Right renal cortex interstitium (tissue), 3 donors: ENCODE data around the gene A1BG. TPM values are rescaled to one million over a fixed set of nuclear protein-coding genes. Genes with fewer than 3 reads are reported as not detected.
A peak's percentile ranks its signal among the peaks of the same experiment; 100 is the strongest.

Experiments used
- DNase-seq, 3 donors: peaks; one replicate each; pipeline ENCODE4 v3.0.0-alpha.2; 2013; ENCODE audit warnings: low read depth in 3 of 3, low spot score in 2 of 3
- polyA plus RNA-seq, 3 donors: library from polyadenylated mRNA; unstranded; fragments of 120-200 nt; gene quantifications; one replicate each; pipeline ENCODE4 v1.2.1, GENCODE V29; 2013; ENCODE audit not compliant: insufficient read length in 3 of 3

The A1BG gene
- polyA plus RNA-seq, 3 donors = 0.60 to 0.79 (median 0.76) TPM

- DNase-seq = peak; percentile 84 to 90 (median 89)
These were observed 48.0 kb downstream of the A1BG start, which contains the start of gene ERVK3-1 for GRCh38 chr19:58305065-58305931. TSS of gene ERVK3-1 (plus strand) at chr19:58305377. CDS start at chr19:58312169, 6,792 bp downstream.

GRCh38 chr19:58304748-58305064 lies 48.6 kb downstream of the A1BG start:
- DNase-seq = no peak

- DNase-seq = no peak
These were observed 49.0 kb downstream of the A1BG start for GRCh38 chr19:58304255-58304654.

GRCh38 chr19:58300620-58301019 lies 52.7 kb downstream of the A1BG start:
- no peak for DNase-seq

- DNase-seq = no peak
These were observed 57.2 kb downstream of the A1BG start for GRCh38 chr19:58296104-58296503.

Other genes with a start within 250 kb of the A1BG start
- 10 to 100 TPM; 25.6 to 26.3 (median 25.8) TPM for gene ZNF329, start 202.7 kb downstream of the A1BG start, polyA plus RNA-seq
- gene ZNF274, start 170.4 kb downstream of the A1BG start, polyA plus RNA-seq = 10 to 100 TPM; 17.6 to 19.5 (median 18.4) TPM
- 10 to 100 TPM; 28.3 to 37.8 (median 33.8) TPM for gene ZNF544, start 124.6 kb downstream of the A1BG start, polyA plus RNA-seq
- gene ZNF8, start 74.5 kb downstream of the A1BG start, polyA plus RNA-seq = 1 to 10 TPM; 6.1 to 6.6 (median 6.5) TPM
- 10 to 100 TPM; 44.8 to 53.6 (median 49.3) TPM for gene ERVK3-1, start 48.1 kb downstream of the A1BG start, polyA plus RNA-seq
- 1 to 10 TPM; 3.4 to 4.0 (median 3.5) TPM for gene ZSCAN22, start 26.5 kb downstream of the A1BG start, polyA plus RNA-seq
- 1 to 10 TPM; 3.3 to 3.9 (median 3.5) TPM for gene ZNF497, start 9.3 kb upstream of the A1BG start, polyA plus RNA-seq
- gene ZNF837, start 27.5 kb upstream of the A1BG start, polyA plus RNA-seq = 1 to 10 TPM; 2.2 to 3.0 (median 2.6) TPM
- gene RPS5, start 33.8 kb upstream of the A1BG start, polyA plus RNA-seq = 100 to 1,000 TPM; 846 to 997 (median 995) TPM
- not detected for gene RNF225, start 42.2 kb upstream of the A1BG start, polyA plus RNA-seq
- gene ZNF584, start 55.2 kb upstream of the A1BG start, polyA plus RNA-seq = 10 to 100 TPM; 13.7 to 16.5 (median 14.3) TPM
- gene ZNF132, start 86.7 kb upstream of the A1BG start, polyA plus RNA-seq = 10 to 100 TPM; 14.7 to 16.8 (median 16.6) TPM
- 1 to 10 TPM; 5.0 to 5.5 (median 5.3) TPM for gene ZNF324B, start 98.1 kb upstream of the A1BG start, polyA plus RNA-seq
- gene ZNF324, start 113.6 kb upstream of the A1BG start, polyA plus RNA-seq = 1 to 10 TPM; 8.9 to 9.3 (median 9.0) TPM
- 10 to 100 TPM; 12.4 to 14.3 (median 12.6) TPM for gene ZNF446, start 122.9 kb upstream of the A1BG start, polyA plus RNA-seq
- gene SLC27A5, start 158.5 kb upstream of the A1BG start, polyA plus RNA-seq = 1 to 10 TPM; 8.0 to 9.9 (median 9.7) TPM
- gene ZBTB45, start 166.3 kb upstream of the A1BG start, polyA plus RNA-seq = 10 to 100 TPM in 1 of 3 donors, 1 to 10 TPM in 2; 7.8 to 10.5 (median 10.0) TPM
- 100 to 1,000 TPM; 682 to 734 (median 690) TPM for gene TRIM28, start 190.6 kb upstream of the A1BG start, polyA plus RNA-seq
- 100 to 1,000 TPM; 124 to 134 (median 127) TPM for gene CHMP2A, start 201.6 kb upstream of the A1BG start, polyA plus RNA-seq
- 10 to 100 TPM; 79.4 to 99.8 (median 86.5) TPM for gene UBE2M, start 205.1 kb upstream of the A1BG start, polyA plus RNA-seq
- 10 to 100 TPM; 20.9 to 22.9 (median 21.3) TPM for gene MZF1, start 219.8 kb upstream of the A1BG start, polyA plus RNA-seq